Activated B cell treated with CpG ODN at 0.5 μM for 24 hours (primary cell): ENCODE results near the gene BCDIN3D. TPM values are rescaled to one million over a fixed set of nuclear protein-coding genes. Genes with fewer than 3 reads are reported as not detected.

Experiments used
- ATAC-seq: fragments of 200-7000 bp; cut with Tn5 transposase; one replicate; pipeline ENCODE4 v1.10.0; 2021; ENCODE audit warnings: low read depth, mild to moderate bottlenecking, moderate library complexity
- CTCF ChIA-PET: fragments of 350-600 bp; sonication (Branson Sonifier 250); formaldehyde crosslinking; loops from one replicate; lab custom pipeline; 2021; ENCODE audit warnings: antibody characterized with exemption; lab: Charles Lee
- POLR2A ChIA-PET: fragments of 350-600 bp; sonication (Branson Sonifier 250); formaldehyde crosslinking; loops from one replicate; lab custom pipeline; 2021; ENCODE audit warnings: antibody characterized with exemption; lab: Charles Lee
- DNase-seq: peaks from one replicate; pipeline ENCODE4 v3.0.0; 2022
- H3K27ac Mint-ChIP-seq: one replicate; pipeline ENCODE4 v1.8.0; 2020; ENCODE audit warnings: mixed read lengths
- H3K27me3 Mint-ChIP-seq: one replicate; pipeline ENCODE4 v1.8.0; 2021; ENCODE audit warnings: mixed read lengths
- H3K36me3 Mint-ChIP-seq: one replicate; pipeline ENCODE4 v1.8.0; 2021; ENCODE audit warnings: low read depth, mixed read lengths
- H3K4me1 Mint-ChIP-seq: one replicate; pipeline ENCODE4 v1.8.0; 2021; ENCODE audit warnings: mixed read lengths
- H3K4me3 Mint-ChIP-seq: one replicate; pipeline ENCODE4 v1.8.0; 2020; ENCODE audit warnings: mild to moderate bottlenecking, mixed read lengths
- H3K9me3 Mint-ChIP-seq: one replicate; pipeline ENCODE4 v1.8.0; 2020; ENCODE audit warnings: mixed read lengths
- CTCF ChIP-seq: fragments of 200-600 bp; IDR thresholded peaks from one replicate; pipeline ENCODE4 v1.8.0; 2022; ENCODE audit warnings: antibody characterized with exemption, mild to moderate bottlenecking
- intact Hi-C: fragments of 100-400 bp; cut with micrococcal nuclease; formaldehyde crosslinking; loops from one replicate; pipeline ENCODE4 v1.15.1; 2024
- total RNA-seq: library from RNA; stranded (reverse); gene quantifications from 2 replicates; pipeline ENCODE4 v1.2.3, GENCODE V29; 2022

The BCDIN3D gene
- total RNA-seq, 1 donor from 2014 or later: 12.0 TPM

- H3K4me3 Mint-ChIP-seq: no peak overlapping the region
- peaks cover 1% of the 10 kb centered on the region for H3K36me3 Mint-ChIP-seq
- ChIA-PET CTCF (interaction anchor here (1.0 to 1.1 kb wide), 2 partner anchors 44 to 146 kb away, joined by 3 read pairs; no protein-coding TSS in a partner anchor), POLR2A (interaction anchor here (0.6 kb wide), 1 partner anchor 141 kb away, joined by 4 read pairs; no protein-coding TSS in a partner anchor)
- intact Hi-C loops: loop anchor here (10.0 kb wide), 2 partner anchors 257 to 557 kb away; partner anchors contain the start of genes MCRS1 and TUBA1C
- no peaks in the 10 kb centered on the region for H3K9me3 Mint-ChIP-seq
- peaks cover 25% of the 10 kb centered on the region for H3K4me1 Mint-ChIP-seq
- no peak overlapping the region for H3K27ac Mint-ChIP-seq
- DNase-seq: no peak
- no peaks in the 10 kb centered on the region for H3K27me3 Mint-ChIP-seq
- ATAC-seq: no peak
- TF ChIP-seq CTCF: no peak
Measured at GRCh38 chr12:49821373-49822287, 21.3 kb downstream of the BCDIN3D start.

GRCh38 chr12:49819786-49820185 is 23.1 kb downstream of the BCDIN3D start:
- DNase-seq: no peak
- ChIA-PET POLR2A (interaction anchor here (0.7 kb wide), 2 partner anchors 52 to 802 kb away, joined by 3 to 10 read pairs; no protein-coding TSS in a partner anchor), CTCF (no interaction called here)
- H3K4me3 Mint-ChIP-seq: no peak overlapping the region
- H3K36me3 Mint-ChIP-seq: peaks cover 6% of the 10 kb centered on the region
- H3K4me1 Mint-ChIP-seq: peaks cover 11% of the 10 kb centered on the region
- intact Hi-C loops: loop anchor here (10.0 kb wide), 2 partner anchors 255 to 555 kb away; partner anchors contain the start of genes MCRS1 and TUBA1C
- H3K27me3 Mint-ChIP-seq: no peaks in the 10 kb centered on the region
- H3K27ac Mint-ChIP-seq: no peak overlapping the region
- no peak for TF ChIP-seq CTCF
- H3K9me3 Mint-ChIP-seq: no peaks in the 10 kb centered on the region
- ATAC-seq: no peak

GRCh38 chr12:49818241-49818895 is 24.5 kb downstream of the BCDIN3D start:
- no peak overlapping the region for H3K27ac Mint-ChIP-seq
- DNase-seq (no peak), ATAC-seq (no peak)
- H3K4me1 Mint-ChIP-seq: peaks cover 9% of the 10 kb centered on the region
- H3K4me3 Mint-ChIP-seq: no peak overlapping the region
- no peaks in the 10 kb centered on the region for H3K27me3 Mint-ChIP-seq
- ChIA-PET POLR2A (no interaction called here), CTCF (no interaction called here)
- intact Hi-C loops: no loop called here
- H3K9me3 Mint-ChIP-seq: no peaks in the 10 kb centered on the region
- peaks cover 6% of the 10 kb centered on the region for H3K36me3 Mint-ChIP-seq
- no peak for TF ChIP-seq CTCF

GRCh38 chr12:49813131-49813530 is 29.8 kb downstream of the BCDIN3D start:
- no peaks in the 10 kb centered on the region for H3K9me3 Mint-ChIP-seq
- ATAC-seq (no peak), DNase-seq (no peak)
- no peak for TF ChIP-seq CTCF
- ChIA-PET CTCF (interaction anchor here (1.0 kb wide), 1 partner anchor 35 kb away, joined by 3 read pairs; no protein-coding TSS in a partner anchor), POLR2A (no interaction called here)
- no peaks in the 10 kb centered on the region for H3K27me3 Mint-ChIP-seq
- H3K36me3 Mint-ChIP-seq: peaks cover 5% of the 10 kb centered on the region
- no peak overlapping the region for H3K4me3 Mint-ChIP-seq
- intact Hi-C loops: no loop called here
- peaks cover 22% of the 10 kb centered on the region for H3K4me1 Mint-ChIP-seq
- no peak overlapping the region for H3K27ac Mint-ChIP-seq
